ENCODE results near the gene SMIM5. TPM values are rescaled to one million over a fixed set of nuclear protein-coding genes. Genes with fewer than 3 reads are reported as not detected.
A peak's percentile ranks its signal among the peaks of the same experiment; 100 is the strongest.
"Not testable (repeated sequence)": the region's sequence is repeated elsewhere in the genome, so short reads cannot be mapped to it uniquely, and the experiment has no call there.

The SMIM5 gene
- total RNA-seq, 4 donors from 2014 or later: 17.3 to 41.1 (median 25.0) TPM

DNA sequence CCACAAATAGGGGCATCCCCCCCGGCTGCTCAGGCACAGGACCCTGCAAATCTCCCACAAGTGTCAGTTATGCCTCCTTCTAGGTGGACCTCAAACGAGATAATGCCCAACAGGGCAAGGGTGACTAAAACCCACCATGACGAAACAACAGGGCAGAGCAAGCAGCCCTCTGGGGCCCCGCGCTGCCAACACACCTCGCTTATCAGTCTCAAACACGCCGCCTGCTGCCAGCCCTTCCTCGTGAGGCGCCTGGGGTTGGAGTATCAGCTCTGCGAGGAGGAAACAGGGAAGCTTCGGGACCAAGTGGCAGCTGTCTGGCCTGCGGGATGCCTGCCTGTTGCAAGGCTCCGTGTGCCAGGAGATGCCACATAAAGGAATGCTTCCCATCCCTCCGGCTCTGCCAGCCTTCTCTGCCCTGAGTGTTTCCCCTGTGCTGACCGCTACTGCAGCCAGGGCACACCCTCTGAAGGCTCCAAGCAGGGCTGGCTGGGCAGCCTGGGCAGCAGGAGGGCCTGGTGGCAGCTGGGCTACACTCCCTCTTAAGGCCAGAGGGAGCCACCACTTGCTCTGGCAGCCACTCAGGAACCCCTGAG, 2.5 kb downstream of the SMIM5 start:
- 41 to 70% methylated on average over 15 of the region's 16 CpGs for WGBS, 2 donors
- TF ChIP-seq EP300 (IDR thresholded peaks at IDR 0.05): no peak
- TF ChIP-seq, protein P1, sequence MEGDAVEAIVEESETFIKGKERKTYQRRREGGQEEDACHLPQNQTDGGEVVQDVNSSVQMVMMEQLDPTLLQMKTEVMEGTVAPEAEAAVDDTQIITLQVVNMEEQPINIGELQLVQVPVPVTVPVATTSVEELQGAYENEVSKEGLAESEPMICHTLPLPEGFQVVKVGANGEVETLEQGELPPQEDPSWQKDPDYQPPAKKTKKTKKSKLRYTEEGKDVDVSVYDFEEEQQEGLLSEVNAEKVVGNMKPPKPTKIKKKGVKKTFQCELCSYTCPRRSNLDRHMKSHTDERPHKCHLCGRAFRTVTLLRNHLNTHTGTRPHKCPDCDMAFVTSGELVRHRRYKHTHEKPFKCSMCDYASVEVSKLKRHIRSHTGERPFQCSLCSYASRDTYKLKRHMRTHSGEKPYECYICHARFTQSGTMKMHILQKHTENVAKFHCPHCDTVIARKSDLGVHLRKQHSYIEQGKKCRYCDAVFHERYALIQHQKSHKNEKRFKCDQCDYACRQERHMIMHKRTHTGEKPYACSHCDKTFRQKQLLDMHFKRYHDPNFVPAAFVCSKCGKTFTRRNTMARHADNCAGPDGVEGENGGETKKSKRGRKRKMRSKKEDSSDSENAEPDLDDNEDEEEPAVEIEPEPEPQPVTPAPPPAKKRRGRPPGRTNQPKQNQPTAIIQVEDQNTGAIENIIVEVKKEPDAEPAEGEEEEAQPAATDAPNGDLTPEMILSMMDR (IDR thresholded peaks at IDR 0.05): peak in 1 of 5 experiments; percentile 19
- Histone ChIP-seq H3K27me3 (no peaks in the 10 kb centered on the region), H3K27ac (peak overlapping the region; percentile 60 to 95 (median 88)), H3K4me1 (peaks cover 0 to 49% (median 29%) of the 10 kb centered on the region in 4 donors), H3K4me3 (peak overlapping the region; percentile 5 to 59 (median 40)), H3K36me3 (peaks cover 0 to 38% (median 0%) of the 10 kb centered on the region in 3 donors), H3K9me3 (no peaks in the 10 kb centered on the region)
- no peak for DNase-seq (ENCODE audit: low spot score in 2 of 2)

DNA sequence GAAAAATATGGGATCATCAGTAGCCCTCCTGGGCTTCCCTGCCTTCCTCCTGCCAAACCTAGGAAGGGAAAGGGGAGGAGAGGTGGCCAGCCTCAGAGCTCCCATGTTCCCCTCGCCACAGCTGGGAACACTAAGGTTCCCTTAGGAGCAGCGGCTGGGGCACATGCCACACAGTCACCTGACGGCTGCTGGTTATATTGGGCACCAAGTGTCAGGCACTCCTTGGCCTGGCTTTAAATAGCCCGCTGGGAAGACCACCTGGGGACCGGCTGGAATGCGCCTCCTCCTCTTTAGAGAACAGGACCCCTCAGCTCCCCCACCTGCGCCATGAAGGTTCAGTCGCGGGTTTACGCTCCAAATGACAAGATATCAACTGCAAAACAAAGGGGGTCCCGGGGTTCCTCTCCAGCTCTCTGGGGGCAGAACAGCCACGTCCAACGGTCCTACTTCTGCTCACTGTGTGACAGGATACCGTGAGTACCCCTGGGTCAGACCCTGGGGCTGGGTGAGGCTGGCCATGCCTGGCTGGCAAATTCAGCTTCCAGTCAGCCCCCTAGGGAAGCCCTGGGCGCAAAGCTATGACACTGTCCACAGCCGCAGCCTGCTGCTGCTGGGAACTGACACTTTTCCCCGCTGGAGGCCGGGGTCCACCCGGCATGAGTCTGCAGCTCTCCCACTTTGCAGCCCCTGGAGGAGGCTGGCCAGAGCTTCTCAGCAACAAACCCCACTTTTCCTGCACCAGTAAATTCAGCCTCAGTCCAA, 3.3 kb downstream of the SMIM5 start:
- Histone ChIP-seq H3K36me3 (peaks cover 0 to 40% (median 0%) of the 10 kb centered on the region in 3 donors), H3K27ac (peak overlapping the region; percentile 60 to 95 (median 88)), H3K4me3 (peak overlapping the region in 2 of 4 donors; percentile 40 to 59), H3K4me1 (peaks cover 0 to 48% (median 28%) of the 10 kb centered on the region in 4 donors), H3K9me3 (no peaks in the 10 kb centered on the region), H3K27me3 (no peaks in the 10 kb centered on the region)
- DNase-seq (ENCODE audit: low spot score in 2 of 2): no peak
- TF ChIP-seq POLR2A (IDR thresholded peaks at IDR 0.05): no peak
- TF ChIP-seq, protein P1 (IDR thresholded peaks at IDR 0.05): no peak
- WGBS, 2 donors: 77 to 79% methylated on average over 17 to 19 of the region's 19 CpGs

DNA sequence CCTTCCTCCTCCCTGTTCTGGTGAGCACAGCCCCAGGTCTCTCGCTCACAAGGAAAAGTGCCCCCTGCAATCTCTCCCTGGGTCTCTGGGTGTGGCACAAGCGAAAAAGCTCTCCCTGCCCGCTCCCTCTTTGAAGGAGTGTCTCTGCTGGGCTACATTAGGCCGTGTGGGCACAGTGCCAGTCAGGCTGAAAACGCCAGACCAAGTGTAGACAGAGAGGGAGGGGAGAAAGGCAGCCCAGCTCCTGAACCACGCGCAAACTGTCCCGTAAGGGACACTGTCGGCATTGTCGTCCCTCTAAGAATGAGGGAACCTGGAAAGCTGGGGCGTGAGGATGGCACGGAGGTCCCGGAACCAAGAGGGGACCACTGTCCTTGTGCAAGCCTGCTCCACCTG, 3.9 kb downstream of the SMIM5 start:
- Histone ChIP-seq H3K9me3 (no peaks in the 10 kb centered on the region), H3K4me1 (peaks cover 0 to 42% (median 25%) of the 10 kb centered on the region in 4 donors), H3K4me3 (peak overlapping the region in 2 of 4 donors; percentile 2 to 13), H3K27me3 (no peaks in the 10 kb centered on the region), H3K36me3 (peaks cover 0 to 46% (median 0%) of the 10 kb centered on the region in 3 donors), H3K27ac (peak overlapping the region; percentile 21 to 95 (median 58))
- DNase-seq (ENCODE audit: low spot score in 2 of 2): no peak
- no peak for TF ChIP-seq POLR2A (IDR thresholded peaks at IDR 0.05)
- no peak for TF ChIP-seq EP300 (IDR thresholded peaks at IDR 0.05)
- TF ChIP-seq, protein P1 (IDR thresholded peaks at IDR 0.05): no peak
- 29 to 31% methylated on average over 13 of the region's 13 CpGs for WGBS, 2 donors

DNA sequence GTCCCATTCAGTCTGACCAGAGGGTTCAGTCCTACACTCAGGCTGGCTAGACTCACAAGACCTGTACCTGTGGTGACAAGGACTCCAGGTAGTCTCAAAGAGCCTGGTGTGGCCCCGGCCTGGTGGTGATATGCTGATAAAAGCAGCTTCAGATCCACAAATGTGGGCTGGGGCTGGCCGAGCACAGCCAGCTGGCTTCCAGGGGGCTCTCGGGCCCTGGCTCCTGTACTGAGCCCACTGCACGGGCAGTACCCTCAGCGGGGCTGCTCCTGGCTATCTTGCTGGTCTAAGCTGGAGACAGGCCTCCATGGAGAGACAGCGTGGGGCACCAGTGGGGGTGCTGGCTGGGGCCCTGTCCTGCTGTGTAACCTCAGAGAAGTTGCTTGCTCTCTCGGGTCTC, 4.3 kb downstream of the SMIM5 start:
- peak overlapping the region; percentile 21 to 95 (median 58) for H3K27ac ChIP-seq
- H3K9me3 ChIP-seq: no peaks in the 10 kb centered on the region
- no peak for TF ChIP-seq POLR2A (IDR thresholded peaks at IDR 0.05)
- no peak for TF ChIP-seq EP300 (IDR thresholded peaks at IDR 0.05)
- TF ChIP-seq, protein P1 (IDR thresholded peaks at IDR 0.05): no peak
- peak overlapping the region in 1 of 4 donors; percentile 2 for H3K4me3 ChIP-seq
- no peaks in the 10 kb centered on the region for H3K27me3 ChIP-seq
- H3K4me1 ChIP-seq: peaks cover 0 to 38% (median 22%) of the 10 kb centered on the region in 4 donors
- WGBS, 2 donors: 73 to 84% methylated on average over 6 to 7 of the region's 7 CpGs
- peaks cover 0 to 49% (median 0%) of the 10 kb centered on the region in 3 donors for H3K36me3 ChIP-seq
- no peak for DNase-seq (ENCODE audit: low spot score in 2 of 2)

DNA sequence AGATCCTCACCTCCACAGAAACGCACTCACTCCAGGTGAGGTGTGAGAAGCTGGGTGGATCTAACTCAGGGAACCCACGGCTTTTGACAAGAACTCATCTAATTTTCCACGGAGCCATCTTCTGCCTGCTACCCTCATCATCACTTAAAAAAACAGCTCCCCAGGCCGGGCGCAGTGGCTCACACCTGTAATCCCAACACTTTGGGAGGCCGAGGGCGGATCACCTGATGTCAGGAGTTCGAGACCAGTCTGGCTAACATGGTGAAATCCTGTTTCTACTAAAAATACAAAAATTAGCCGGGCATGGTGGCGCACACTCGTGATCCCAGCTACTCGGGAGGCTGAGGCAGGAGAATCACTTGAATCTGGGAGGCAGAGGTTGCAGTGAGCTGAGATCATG, 4.8 kb downstream of the SMIM5 start:
- peaks cover 0 to 52% (median 0%) of the 10 kb centered on the region in 3 donors for H3K36me3 ChIP-seq
- not testable (repeated sequence) for DNase-seq (ENCODE audit: low spot score in 2 of 2); H3K27me3 ChIP-seq; H3K4me3 ChIP-seq; H3K9me3 ChIP-seq
- H3K27ac ChIP-seq: peak overlapping the region in 2 of 4 donors; percentile 93 to 95
- peaks cover 0 to 33% (median 19%) of the 10 kb centered on the region in 4 donors for H3K4me1 ChIP-seq
- 95 to 96% methylated on average over 12 of the region's 12 CpGs for WGBS, 2 donors
